Umbilical cord (tissue), 2 donors: ENCODE results near the gene OGFOD3. TPM values are rescaled to one million over a fixed set of nuclear protein-coding genes. Genes with fewer than 3 reads are reported as not detected.
"Not testable (repeated sequence)": the region's sequence is repeated elsewhere in the genome, so short reads cannot be mapped to it uniquely, and the experiment has no call there.

Source experiments
- DNase-seq: peaks from one replicate; pipeline ENCODE4 v3.0.0-alpha.2; 2015; ENCODE audit warnings: low spot score
- total RNA-seq: library from RNA; depleted of rRNA; stranded (reverse); fragments of >200 nt; gene quantifications from one replicate; pipeline ENCODE4 v1.2.3, GENCODE V29; 2014; ENCODE audit warnings: low replicate concordance; ENCODE audit not compliant: insufficient read depth

Gene OGFOD3
- total RNA-seq, 1 donor from 2014 or later, result 8.4 TPM

GRCh38 chr17:82374626-82375331, 43.6 kb downstream of the OGFOD3 start:
- no peak for DNase-seq

DNA sequence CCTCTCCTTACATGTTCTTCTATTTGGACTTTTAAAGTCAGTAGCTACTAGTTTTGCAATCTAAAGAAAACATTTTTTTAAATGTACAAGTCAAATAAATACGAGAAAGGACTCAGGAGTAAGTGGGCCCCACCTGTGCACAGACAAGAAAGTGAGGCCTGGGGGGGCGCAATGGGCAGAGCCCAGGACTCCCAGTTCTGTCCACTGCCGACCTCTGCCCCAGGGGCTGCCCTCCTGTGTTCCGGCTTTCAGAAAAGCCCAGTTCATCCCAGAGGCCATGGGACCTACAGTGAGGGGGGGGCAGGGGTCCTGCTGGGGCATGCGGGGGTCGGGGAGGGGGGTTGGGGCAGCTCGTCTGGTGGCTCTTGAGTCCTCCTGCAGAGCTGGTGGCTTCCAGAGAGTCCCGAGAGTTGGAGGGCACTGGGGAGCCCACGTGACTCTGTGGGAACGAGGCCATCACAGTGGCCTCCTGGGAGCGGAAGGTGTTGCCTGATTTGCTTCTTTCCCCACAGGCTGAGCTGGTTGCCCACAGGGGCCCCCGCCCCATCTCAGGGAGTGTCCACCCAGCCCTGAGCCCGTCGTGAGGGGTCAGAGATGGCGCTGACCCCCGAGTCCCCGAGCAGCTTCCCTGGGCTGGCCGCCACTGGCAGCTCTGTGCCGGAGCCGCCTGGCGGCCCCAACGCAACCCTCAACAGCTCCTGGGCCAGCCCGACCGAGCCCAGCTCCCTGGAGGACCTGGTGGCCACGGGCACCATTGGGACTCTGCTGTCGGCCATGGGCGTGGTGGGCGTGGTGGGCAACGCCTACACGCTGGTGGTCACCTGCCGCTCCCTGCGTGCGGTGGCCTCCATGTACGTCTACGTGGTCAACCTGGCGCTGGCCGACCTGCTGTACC, 44.4 kb downstream of the OGFOD3 start:
- no peak for DNase-seq

- not testable (repeated sequence) for DNase-seq
These were observed 45.3 kb downstream of the OGFOD3 start for GRCh38 chr17:82373072-82373452.

- no peak for DNase-seq
These were observed 45.9 kb downstream of the OGFOD3 start for GRCh38 chr17:82372249-82373071.

GRCh38 chr17:82371333-82372248, 46.8 kb downstream of the OGFOD3 start, which contains the start of gene UTS2R:
Gene UTS2R, plus strand, starts transcription at chr17:82371765. Its CDS starts 2,560 bp downstream, at chr17:82374325.
- DNase-seq, result no peak

GRCh38 chr17:82370471-82371332, 47.7 kb downstream of the OGFOD3 start:
- DNase-seq, result no peak

GRCh38 chr17:82369211-82369610, 49.2 kb downstream of the OGFOD3 start:
- DNase-seq, result no peak

DNA sequence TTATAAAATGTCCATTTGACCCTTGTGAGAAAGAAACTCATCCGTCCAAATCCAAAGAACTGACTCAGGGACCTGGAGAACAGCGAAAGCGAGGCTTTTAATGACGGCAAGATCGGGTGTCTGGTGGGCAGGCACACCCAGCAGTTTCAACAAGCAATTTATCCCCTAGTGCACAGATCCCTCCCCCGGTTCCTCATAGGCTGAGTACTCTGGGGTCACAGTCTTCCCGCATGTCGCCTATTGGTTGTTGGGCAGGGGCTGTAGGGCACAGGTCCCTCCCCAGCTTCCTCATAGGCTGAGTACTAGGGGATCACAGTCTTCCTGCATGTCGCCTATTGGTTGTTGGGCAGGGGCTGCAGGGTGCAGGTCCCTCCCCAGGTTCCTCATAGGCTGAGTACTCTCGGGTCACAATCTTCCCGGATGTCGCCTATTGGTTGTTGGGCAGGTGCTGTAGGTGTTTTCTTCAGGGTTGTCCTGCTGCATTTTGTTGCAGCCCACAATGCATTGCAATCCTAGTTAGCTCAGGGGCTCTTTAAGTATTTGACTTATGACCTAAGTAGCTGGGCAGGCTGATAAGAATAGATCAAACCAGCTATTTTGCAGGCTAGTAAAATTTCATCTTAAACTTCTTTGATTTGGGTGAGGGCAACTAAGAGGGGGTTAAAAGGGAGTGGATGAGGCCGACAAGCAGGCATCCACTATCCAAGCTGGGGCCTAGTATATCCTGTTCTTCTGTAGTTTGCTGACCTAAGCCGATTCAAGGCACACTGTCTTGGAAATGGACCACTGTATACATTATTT, 50.5 kb downstream of the OGFOD3 start:
- DNase-seq, result peak; percentile 45

DNA sequence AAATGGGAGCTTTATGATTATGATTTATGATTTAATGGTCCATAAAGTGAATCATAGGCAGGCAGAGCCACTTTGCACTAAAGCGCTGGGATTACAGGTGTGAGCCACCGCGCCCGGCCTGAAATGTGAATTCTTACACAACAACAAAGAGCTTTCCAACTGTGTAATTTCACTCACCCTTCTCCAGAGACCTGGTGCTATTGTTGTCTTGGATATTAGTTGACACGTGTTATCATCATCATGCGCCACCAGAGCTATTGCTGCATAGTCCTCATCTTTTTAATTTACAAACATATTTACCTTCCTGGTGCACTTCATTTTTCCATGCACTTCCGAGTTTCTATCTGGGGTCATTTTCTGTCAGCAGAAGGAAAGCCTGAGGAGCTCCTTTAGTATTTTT, 51.6 kb downstream of the OGFOD3 start:
- DNase-seq, result no peak

DNA sequence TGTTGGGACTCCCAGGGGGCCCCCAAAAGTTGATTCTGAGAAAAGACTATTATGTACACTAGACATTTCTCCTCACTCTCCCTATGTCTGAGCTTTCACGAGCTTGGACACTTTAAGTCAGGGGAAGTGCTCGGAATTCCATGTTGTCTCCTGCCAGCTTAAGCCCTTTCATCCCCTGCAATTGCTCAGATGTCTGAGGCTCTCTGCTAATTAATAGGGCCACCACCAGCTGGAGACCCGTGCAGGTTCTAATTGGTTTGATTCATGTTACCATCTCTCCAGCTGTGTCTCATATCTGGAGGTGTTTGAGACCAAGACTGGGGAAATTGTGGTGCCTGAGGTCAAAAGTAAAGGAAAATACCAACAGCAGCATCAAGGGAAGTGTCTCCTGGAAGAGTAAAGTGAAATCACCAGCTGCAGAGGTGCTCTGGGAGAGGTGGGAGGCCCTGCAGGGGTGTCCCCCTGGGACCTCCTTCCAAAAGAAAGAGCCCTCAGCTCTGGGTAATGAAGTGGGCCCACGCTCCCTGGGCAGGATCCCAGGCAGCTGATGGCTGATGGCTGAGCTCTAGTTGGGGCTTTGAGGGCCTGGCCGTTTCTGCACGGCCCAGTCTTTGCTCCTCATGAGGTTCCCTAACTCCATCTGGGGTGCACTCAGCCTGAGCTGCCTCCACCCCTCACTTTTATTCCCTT, 52.6 kb downstream of the OGFOD3 start:
- no peak for DNase-seq

- DNase-seq, result no peak
These were observed 56.3 kb downstream of the OGFOD3 start for GRCh38 chr17:82361885-82362633.

- not testable (repeated sequence) for DNase-seq
These were observed 58.8 kb downstream of the OGFOD3 start for GRCh38 chr17:82359451-82360074.

DNA sequence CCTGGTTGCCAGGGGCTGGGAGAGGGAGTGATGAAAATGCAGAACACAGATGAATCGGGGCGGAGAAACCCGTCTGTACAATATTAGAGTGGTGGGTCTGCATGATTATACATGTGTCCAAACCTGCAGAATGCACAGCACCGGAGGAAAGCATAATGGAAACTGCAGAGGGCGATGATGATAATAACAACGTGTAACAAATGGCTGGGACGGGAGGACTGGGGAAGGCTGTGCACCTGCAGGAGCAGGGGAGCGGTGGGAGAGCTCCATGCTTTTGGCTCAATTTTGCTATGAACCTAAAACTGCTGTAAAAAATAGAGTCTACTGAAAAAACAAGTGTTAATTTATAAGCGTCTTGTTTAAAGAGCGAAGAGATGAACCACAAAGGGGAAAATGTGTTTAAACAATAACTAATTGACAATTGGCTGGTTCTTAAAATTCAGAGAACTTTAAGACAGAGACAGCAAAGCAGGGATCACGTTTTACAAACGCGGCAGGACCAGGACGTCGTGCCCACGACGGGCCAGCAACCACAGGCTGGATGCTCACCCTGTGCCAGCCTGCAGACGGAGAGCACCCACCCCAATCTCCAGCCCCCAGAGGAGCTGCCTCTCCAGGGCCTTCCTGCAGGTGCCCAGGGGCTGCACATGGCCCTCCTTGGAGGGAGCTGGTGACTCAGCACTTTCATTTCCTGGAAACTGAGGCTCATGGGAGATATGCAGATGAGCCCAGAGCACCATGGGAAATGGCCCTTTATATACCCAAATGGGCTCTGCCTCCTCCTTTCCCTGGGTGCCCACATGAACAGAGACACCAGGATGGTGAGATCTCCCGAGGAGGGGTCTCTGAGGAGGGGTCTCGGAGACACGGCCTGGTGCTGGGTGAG, 59.7 kb downstream of the OGFOD3 start, which contains the start of gene TEX19:
Gene TEX19, plus strand, starts transcription at position 783 of the 886 bp plus-strand sequence. CDS start 2,904 bp downstream, outside the sequence.
- no peak for DNase-seq

DNA sequence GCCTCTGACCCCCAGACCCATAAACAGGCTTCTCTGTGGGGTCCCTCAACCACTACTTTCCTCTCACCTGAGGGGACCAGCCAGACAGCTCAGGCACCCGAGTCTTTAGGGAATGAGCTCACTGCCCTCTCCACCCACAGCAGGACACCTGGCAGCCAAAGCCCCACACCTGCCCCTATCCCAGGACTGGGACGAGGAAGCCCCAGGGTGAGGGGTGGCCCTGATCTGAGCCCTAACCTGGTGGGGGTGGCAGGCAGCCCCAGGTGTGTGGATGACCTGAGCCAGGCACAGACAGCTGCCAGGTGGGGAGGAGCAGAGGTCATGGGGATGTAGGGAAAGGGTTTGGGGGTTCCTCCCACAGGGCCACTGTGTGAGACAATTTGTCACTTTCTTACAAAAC, 61.0 kb downstream of the OGFOD3 start:
- DNase-seq, result no peak

DNA sequence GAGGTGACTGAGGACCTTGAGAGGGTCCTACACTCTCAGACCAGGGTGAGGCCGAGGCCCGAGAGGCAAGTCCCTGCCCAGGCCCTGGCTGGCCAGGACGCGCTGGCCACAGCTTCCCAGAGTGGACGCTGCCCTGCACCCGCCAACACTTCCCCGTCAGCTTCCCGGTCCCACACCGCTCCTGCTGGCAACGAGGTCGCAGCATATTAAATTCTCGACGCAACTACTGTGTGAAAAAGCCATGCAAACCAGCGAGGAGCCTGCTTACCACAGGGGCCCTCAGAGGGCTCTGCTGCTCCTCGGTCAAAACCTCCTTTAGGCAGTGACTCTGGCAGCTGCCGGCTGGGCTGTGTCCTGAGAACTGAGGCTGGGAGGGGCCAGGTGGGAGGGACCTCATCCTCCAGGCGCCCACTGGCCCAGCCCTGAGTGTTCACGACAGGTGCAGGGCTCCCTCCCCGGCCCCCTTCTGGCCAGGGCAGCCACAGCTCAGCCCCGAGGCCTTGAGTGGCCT, 61.5 kb downstream of the OGFOD3 start:
- no peak for DNase-seq
